OCI-LY3 (cell line): ENCODE results near the gene PYGB.
"Not testable (repeated sequence)": the region's sequence is repeated elsewhere in the genome, so short reads cannot be mapped to it uniquely, and the experiment has no call there.

ENCODE experiments used
- H2AFZ ChIP-seq: fragments of 200-600, 300-600 bp; shearing (Covaris generic); 2 replicates; pipeline ENCODE4 v1.6.0; 2014; ENCODE audit warnings: antibody characterized with exemption, low read depth, low read length
- H3K27ac ChIP-seq: fragments of 200-600, 300-600 bp; sonication (generic); 2 replicates; pipeline ENCODE4 v1.5.1; 2014; ENCODE audit warnings: mild to moderate bottlenecking, low read length, moderate library complexity, mixed read lengths
- H3K27me3 ChIP-seq: fragments of 200-600, 300-600 bp; sonication (generic); 2 replicates; pipeline ENCODE4 v1.6.1; 2014; ENCODE audit warnings: low read depth, low read length, mixed read lengths
- H3K36me3 ChIP-seq: fragments of 200-600, 300-600 bp; sonication (generic); replicated peaks from 2 replicates; pipeline ENCODE3; 2014; ENCODE audit warnings: low read depth, low read length, mixed read lengths
- H3K4me1 ChIP-seq: fragments of 300-600, 200-600 bp; sonication (generic); 2 replicates; pipeline ENCODE4 v1.6.1; 2014; ENCODE audit warnings: low read length, mixed read lengths
- H3K4me2 ChIP-seq: fragments of 200-600, 300-600 bp; sonication (generic); 2 replicates; pipeline ENCODE4 v1.6.1; 2014; ENCODE audit warnings: low read length, mixed read lengths
- H3K4me3 ChIP-seq: fragments of 300-600, 200-600 bp; sonication (generic); 2 replicates; pipeline ENCODE4 v1.5.1; 2014; ENCODE audit warnings: antibody characterized with exemption, mild to moderate bottlenecking, low read length, moderate library complexity
- H3K79me2 ChIP-seq: fragments of 300-600, 200-600 bp; shearing (Covaris generic); 2 replicates; pipeline ENCODE4 v1.6.1; 2014; ENCODE audit warnings: mild to moderate bottlenecking, low read length, mixed read lengths
- H3K9ac ChIP-seq: fragments of 300-600, 200-600 bp; shearing (Covaris generic); 2 replicates; pipeline ENCODE4 v1.6.0; 2014; ENCODE audit warnings: mild to moderate bottlenecking, low read length, moderate library complexity
- H3K9me3 ChIP-seq: fragments of 200-600, 300-600 bp; shearing (Covaris generic); 2 replicates; pipeline ENCODE4 v1.6.1; 2014; ENCODE audit warnings: low read length, mixed read lengths; ENCODE audit not compliant: insufficient read depth
- H4K20me1 ChIP-seq: fragments of 200-600, 300-600 bp; sonication (generic); 2 replicates; pipeline ENCODE4 v1.6.1; 2016; ENCODE audit warnings: low read length, mixed read lengths; ENCODE audit not compliant: insufficient read depth
- EZH2phosphoT487 ChIP-seq: fragments of 200-600 bp; shearing (Covaris generic); IDR thresholded peaks from 2 replicates; pipeline ENCODE4 v1.6.1; 2018; ENCODE audit warnings: antibody characterized with exemption, mixed run types, low read depth
- TF ChIP-seq, protein P1 (sequence below): fragments of 200-600, 300-600 bp; sonication (generic); IDR thresholded peaks from 2 replicates; pipeline ENCODE4 v1.5.1; 2014; ENCODE audit warnings: antibody characterized with exemption, low read length, low read depth

Gene PYGB

DNA sequence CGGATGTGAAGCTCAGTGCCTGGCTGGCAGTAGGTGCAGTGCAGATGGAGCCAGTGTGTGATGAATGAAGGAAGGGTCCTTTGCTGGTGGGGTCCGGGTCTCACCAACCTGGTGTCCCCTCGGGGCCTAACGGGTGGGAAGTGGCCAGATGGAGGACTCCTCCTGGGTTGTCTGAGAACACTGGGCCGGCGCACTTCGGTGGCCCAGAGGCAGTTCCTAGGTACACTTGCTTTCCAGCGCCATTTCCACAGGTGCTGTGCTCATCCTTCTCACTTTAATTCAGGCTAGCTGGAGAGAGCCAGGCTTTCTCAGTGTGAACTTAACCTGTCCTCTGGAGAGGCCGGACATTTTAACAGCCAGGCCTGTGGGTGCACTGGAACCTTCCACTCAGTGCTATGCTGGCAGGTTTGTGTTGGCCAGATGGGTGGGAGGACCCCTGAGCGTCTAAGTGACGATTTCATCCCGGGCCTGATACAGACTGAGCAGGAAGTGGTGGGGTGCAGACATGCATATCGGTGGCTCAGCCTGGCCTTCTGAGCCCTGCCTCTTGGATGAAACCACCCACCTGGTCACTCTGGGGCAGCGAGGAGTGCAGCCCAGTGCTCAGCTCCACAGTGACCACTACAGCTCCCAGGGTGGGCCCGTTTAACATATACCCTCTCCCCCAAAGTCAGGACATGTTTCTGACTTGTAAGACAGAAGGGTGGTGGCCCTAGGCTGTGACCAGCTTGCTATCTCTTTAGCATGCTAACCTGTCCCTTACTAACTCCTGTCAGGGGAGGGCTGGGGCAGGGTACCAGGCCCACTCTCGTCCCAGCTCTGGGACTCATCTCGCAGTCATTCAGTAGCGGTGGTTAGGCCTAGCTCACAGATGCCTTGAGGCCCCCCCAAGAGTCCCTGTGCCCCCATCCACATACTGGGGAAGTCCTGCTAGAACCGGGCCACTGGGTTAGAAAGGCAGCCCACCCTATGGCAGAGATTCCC lies 8.2 kb upstream of the PYGB start:
- Histone ChIP-seq H3K27ac (no peak overlapping the region), H3K4me1 (no peaks in the 10 kb centered on the region)

DNA sequence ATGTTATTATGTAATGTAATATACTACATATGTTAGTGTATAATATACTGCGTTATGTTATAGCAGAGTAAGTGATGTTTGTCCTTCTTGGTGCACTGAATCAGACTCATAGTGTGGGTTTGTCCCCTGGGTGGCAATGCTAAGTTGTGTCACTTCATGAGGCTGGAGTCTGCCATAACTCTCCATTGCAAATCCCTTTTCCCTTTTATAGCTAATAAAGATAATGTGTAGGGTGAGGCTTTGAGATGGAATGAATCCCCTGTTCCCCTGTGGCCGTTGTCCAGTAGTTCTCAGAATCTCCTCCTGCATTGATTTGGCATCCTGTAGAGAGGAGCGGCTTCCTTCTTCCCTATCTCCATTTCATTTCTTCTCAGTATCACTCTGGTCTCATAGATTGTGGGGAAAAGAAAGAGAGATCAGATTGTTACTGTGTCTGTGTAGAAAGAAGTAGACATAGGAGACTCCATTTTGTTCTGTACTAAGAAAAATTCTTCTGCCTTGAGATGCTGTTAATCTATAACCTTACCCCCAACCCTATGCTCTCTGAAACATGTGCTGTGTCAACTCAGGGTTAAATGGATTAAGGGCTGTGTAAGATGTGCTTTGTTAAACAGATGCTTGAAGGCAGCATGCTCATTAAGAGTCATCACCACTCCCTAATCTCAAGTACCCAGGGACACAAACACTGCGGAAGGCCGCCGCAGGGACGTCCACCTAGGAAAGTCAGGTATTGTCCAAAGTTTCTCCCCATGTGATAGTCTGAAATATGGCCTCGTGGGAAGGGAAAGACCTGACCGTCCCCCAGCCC lies 6.8 kb upstream of the PYGB start:
- peaks cover 22% of the 10 kb centered on the region for H3K27me3 ChIP-seq
- not testable (repeated sequence) for H3K9ac ChIP-seq, H3K79me2 ChIP-seq, H3K4me2 ChIP-seq, H3K4me3 ChIP-seq, H3K9me3 ChIP-seq, H4K20me1 ChIP-seq, H3K36me3 ChIP-seq, H3K27ac ChIP-seq, H2AFZ ChIP-seq, H3K4me1 ChIP-seq

More for the DNA sequence above, 8.2 kb upstream of the PYGB start:
- Histone ChIP-seq H3K4me2 (no peak overlapping the region), H3K79me2 (no peaks in the 10 kb centered on the region), H2AFZ (no peak overlapping the region), H3K9me3 (no peaks in the 10 kb centered on the region), H3K27me3 (peaks cover 27% of the 10 kb centered on the region), H4K20me1 (no peaks in the 10 kb centered on the region), H3K9ac (no peak overlapping the region), H3K36me3 (no peaks in the 10 kb centered on the region), H3K4me3 (no peak overlapping the region)
- TF ChIP-seq EZH2phosphoT487: no peak
- TF ChIP-seq, protein P1, sequence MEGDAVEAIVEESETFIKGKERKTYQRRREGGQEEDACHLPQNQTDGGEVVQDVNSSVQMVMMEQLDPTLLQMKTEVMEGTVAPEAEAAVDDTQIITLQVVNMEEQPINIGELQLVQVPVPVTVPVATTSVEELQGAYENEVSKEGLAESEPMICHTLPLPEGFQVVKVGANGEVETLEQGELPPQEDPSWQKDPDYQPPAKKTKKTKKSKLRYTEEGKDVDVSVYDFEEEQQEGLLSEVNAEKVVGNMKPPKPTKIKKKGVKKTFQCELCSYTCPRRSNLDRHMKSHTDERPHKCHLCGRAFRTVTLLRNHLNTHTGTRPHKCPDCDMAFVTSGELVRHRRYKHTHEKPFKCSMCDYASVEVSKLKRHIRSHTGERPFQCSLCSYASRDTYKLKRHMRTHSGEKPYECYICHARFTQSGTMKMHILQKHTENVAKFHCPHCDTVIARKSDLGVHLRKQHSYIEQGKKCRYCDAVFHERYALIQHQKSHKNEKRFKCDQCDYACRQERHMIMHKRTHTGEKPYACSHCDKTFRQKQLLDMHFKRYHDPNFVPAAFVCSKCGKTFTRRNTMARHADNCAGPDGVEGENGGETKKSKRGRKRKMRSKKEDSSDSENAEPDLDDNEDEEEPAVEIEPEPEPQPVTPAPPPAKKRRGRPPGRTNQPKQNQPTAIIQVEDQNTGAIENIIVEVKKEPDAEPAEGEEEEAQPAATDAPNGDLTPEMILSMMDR: no peak

DNA sequence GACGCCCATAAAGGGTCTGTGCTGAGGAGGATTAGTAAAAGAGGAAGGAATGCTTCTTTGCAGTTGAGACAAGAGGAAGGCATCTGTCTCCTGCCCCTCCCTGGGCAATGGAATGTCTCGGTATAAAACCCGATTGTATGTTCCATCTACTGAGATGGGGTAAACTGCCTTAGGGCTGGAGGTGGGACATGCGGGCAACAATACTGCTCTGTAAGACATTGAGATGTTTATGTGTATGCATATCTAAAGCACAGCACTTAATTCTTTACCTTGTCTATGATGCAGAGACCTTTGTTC lies 6.3 kb upstream of the PYGB start:
- H2AFZ ChIP-seq, H3K4me3 ChIP-seq, H3K4me2 ChIP-seq, H3K9me3 ChIP-seq, H3K79me2 ChIP-seq, H3K4me1 ChIP-seq, H3K9ac ChIP-seq, H3K27ac ChIP-seq, H3K36me3 ChIP-seq, H4K20me1 ChIP-seq: not testable (repeated sequence)
- peaks cover 27% of the 10 kb centered on the region for H3K27me3 ChIP-seq

DNA sequence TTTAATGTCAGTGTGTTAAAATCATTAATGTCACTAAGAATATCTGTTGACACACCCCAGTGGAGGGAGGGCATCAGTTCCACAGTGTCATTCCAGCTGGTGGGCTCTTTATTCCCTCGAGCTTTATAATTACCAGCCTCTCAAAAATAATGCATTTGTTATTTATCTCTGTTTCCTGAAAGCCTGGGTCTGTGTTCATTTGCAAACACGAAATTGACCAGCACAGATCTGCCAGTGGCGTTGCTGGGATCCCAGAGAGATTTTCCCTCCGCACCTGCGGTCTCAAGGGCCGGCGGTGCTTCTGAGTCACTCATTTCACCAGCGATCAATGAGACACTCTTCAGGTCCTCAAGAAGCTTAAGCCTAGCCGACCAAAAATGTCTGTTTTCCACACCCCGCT lies 5.7 kb upstream of the PYGB start:
- no peaks in the 10 kb centered on the region for H4K20me1 ChIP-seq
- no peak overlapping the region for H3K27ac ChIP-seq
- H3K9me3 ChIP-seq: no peaks in the 10 kb centered on the region
- H3K4me3 ChIP-seq: no peak overlapping the region
- no peak overlapping the region for H3K9ac ChIP-seq
- no peaks in the 10 kb centered on the region for H3K79me2 ChIP-seq
- no peak overlapping the region for H2AFZ ChIP-seq
- H3K4me2 ChIP-seq: no peak overlapping the region
- H3K4me1 ChIP-seq: peaks cover 15% of the 10 kb centered on the region
- peaks cover 33% of the 10 kb centered on the region for H3K27me3 ChIP-seq
- no peak for TF ChIP-seq EZH2phosphoT487
- TF ChIP-seq, protein P1: no peak
- no peaks in the 10 kb centered on the region for H3K36me3 ChIP-seq
